Lower lobe of right lung (tissue), 2 donors: ENCODE data around the gene KBTBD6. TPM values are rescaled to one million over a fixed set of nuclear protein-coding genes. Genes with fewer than 3 reads are reported as not detected.
"Not testable (repeated sequence)": the region's sequence is repeated elsewhere in the genome, so short reads cannot be mapped to it uniquely, and the experiment has no call there.

ENCODE experiments used
- ATAC-seq, 2 donors: fragments of 200-7000 bp; cut with Tn5 transposase; one replicate each; pipeline ENCODE4 v1.9.1; 2020 to 2022; ENCODE audit warnings: mild to moderate bottlenecking in 2 of 2, moderate library complexity in 2 of 2
- DNase-seq: peaks from one replicate; pipeline ENCODE4 v3.0.0-alpha.2; 2020
- H3K27ac ChIP-seq: fragments of 200-600 bp; one replicate; pipeline ENCODE4 v1.8.0; 2022
- H3K27me3 ChIP-seq: fragments of 200-600 bp; one replicate; pipeline ENCODE4 v1.8.0; 2022; ENCODE audit warnings: low read depth
- H3K36me3 ChIP-seq: fragments of 200-600 bp; one replicate; pipeline ENCODE4 v1.8.0; 2022; ENCODE audit warnings: mild to moderate bottlenecking
- H3K4me1 ChIP-seq: fragments of 200-600 bp; one replicate; pipeline ENCODE4 v1.8.0; 2022
- H3K4me3 ChIP-seq: fragments of 200-600 bp; one replicate; pipeline ENCODE4 v1.8.0; 2022; ENCODE audit warnings: mild to moderate bottlenecking
- H3K9me3 ChIP-seq: fragments of 200-600 bp; one replicate; pipeline ENCODE4 v1.8.0; 2022
- CTCF ChIP-seq: fragments of 200-600 bp; IDR thresholded peaks from one replicate; pipeline ENCODE4 v1.8.0; 2022; ENCODE audit warnings: antibody characterized with exemption, mild to moderate bottlenecking
- intact Hi-C: fragments of 100-400 bp; cut with DNase I; formaldehyde crosslinking; loops from one replicate; pipeline ENCODE4 v1.11.0; 2022
- long read RNA-seq: library from polyadenylated mRNA; unstranded; transcript quantifications from one replicate; pipeline ENCODE4 v2.0.0, GENCODE V29; 2021
- total RNA-seq: library from RNA; stranded (reverse); fragmentation: NEBNext Ultra II Directional; extraction: Animal tissue kit (Norgen Biotek cat#: 25700); gene quantifications from one replicate; pipeline ENCODE4 v1.2.1, GENCODE V29; 2021
- donor health status: DM: no; HTN: yes; CAD: no; lungs with severe emphysema.

The KBTBD6 gene, protein sequence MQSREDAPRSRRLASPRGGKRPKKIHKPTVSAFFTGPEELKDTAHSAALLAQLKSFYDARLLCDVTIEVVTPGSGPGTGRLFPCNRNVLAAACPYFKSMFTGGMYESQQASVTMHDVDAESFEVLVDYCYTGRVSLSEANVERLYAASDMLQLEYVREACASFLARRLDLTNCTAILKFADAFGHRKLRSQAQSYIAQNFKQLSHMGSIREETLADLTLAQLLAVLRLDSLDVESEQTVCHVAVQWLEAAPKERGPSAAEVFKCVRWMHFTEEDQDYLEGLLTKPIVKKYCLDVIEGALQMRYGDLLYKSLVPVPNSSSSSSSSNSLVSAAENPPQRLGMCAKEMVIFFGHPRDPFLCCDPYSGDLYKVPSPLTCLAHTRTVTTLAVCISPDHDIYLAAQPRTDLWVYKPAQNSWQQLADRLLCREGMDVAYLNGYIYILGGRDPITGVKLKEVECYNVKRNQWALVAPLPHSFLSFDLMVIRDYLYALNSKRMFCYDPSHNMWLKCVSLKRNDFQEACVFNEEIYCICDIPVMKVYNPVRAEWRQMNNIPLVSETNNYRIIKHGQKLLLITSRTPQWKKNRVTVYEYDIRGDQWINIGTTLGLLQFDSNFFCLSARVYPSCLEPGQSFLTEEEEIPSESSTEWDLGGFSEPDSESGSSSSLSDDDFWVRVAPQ
- total RNA-seq, result 6.0 TPM
- long read RNA-seq, full-length matches to known transcripts, result 10 of 10 reads
- long read RNA-seq, partial matches to known transcripts, result 0 of 10 reads
- long read RNA-seq, other reads (novel, unspliced or antisense), result 0 of 10 reads

- intact Hi-C loops, result no loop called here
- peak; percentile 99 to 100 for ATAC-seq
- H3K36me3 ChIP-seq, result no peaks in the 10 kb centered on the region
Measured at GRCh38 chr13:41132512-41133152, at the start of gene KBTBD6. Gene KBTBD6 (minus strand): TSS chr13:41132802. CDS start chr13:41132511, 291 bp downstream.

GRCh38 chr13:41182231-41182630 lies 49.6 kb upstream of the KBTBD6 start:
- no peak for DNase-seq
- no peaks in the 10 kb centered on the region for H3K4me1 ChIP-seq
- H3K4me3 ChIP-seq, result no peak overlapping the region
- H3K36me3 ChIP-seq, result no peaks in the 10 kb centered on the region
- TF ChIP-seq CTCF, result no peak
- intact Hi-C loops, result no loop called here
- H3K27ac ChIP-seq, result no peak overlapping the region
- H3K9me3 ChIP-seq, result no peaks in the 10 kb centered on the region
- ATAC-seq, result no peak
- no peaks in the 10 kb centered on the region for H3K27me3 ChIP-seq

More at GRCh38 chr13:41132512-41133152, at the start of gene KBTBD6:
- peak; percentile 98 for DNase-seq
- peak within 1 kb of the TSS; percentile 73 for H3K4me3 ChIP-seq
- H3K4me1 ChIP-seq, result peaks cover 26% of the 10 kb centered on the region
- H3K27ac ChIP-seq, result peak within 1 kb of the TSS; percentile 68
- no peaks in the 10 kb centered on the region for H3K27me3 ChIP-seq
- H3K9me3 ChIP-seq, result no peaks in the 10 kb centered on the region
- TF ChIP-seq CTCF, result no peak

DNA sequence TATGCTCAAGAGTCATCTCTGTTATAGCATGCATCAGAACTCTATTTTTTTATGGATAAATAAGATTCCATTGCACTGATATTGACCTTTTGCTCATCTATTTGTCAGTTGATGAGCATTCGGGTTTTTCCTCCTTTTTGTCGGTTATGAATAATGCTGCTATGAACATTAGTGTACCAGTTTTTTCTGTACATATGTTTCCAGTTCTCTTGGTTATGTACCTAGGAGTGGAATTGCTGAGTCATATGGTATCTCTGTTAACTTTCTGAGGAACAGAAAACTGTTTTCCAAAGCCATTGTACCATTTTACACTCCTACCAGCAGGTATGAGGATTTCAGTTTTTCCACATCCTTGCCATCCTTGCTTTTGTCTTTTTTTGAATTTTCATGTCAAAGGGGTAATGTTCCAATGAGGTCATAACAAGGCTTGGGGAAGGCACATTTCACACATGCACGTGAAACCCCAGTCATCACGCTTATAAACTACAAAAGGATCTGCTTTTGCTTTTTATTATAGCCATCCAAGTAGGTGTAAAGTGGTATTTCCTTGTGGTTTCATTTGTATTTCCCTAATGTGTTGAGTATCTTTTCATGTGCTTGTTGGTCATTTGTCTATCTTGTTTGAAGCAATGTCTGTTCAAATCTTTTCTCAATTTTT lies 47.1 kb upstream of the KBTBD6 start:
- intact Hi-C loops, result no loop called here
- no peaks in the 10 kb centered on the region for H3K27me3 ChIP-seq
- H3K4me3 ChIP-seq, result no peak overlapping the region
- H3K27ac ChIP-seq, result no peak overlapping the region
- no peaks in the 10 kb centered on the region for H3K4me1 ChIP-seq
- ATAC-seq (no peak), DNase-seq (no peak)
- TF ChIP-seq CTCF, result no peak
- H3K9me3 ChIP-seq, result no peaks in the 10 kb centered on the region
- no peaks in the 10 kb centered on the region for H3K36me3 ChIP-seq

DNA sequence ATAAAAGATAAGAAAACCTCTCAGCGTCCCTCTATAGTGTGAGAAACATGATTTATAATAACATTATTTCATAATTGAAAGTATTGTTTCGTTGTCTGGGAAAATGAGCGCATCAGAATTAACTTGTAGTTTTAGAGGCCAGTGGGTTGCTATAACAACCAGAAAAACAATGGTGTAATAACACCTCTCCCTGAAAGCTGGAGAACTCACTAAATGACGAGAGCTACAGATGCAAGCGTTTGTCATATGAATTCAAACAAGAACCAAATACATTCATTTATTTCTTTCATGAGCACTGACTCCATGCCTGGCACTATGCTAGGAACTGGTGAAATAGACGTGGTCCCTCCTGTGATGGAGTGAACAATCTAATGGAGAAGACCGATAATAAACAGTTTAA lies 45.4 kb upstream of the KBTBD6 start:
- no peak for DNase-seq
- TF ChIP-seq CTCF, result no peak
- no peak overlapping the region for H3K4me3 ChIP-seq
- no peaks in the 10 kb centered on the region for H3K4me1 ChIP-seq
- no peaks in the 10 kb centered on the region for H3K27me3 ChIP-seq
- peak; percentile 63 to 81 for ATAC-seq
- H3K9me3 ChIP-seq, result no peaks in the 10 kb centered on the region
- intact Hi-C loops, result no loop called here
- H3K27ac ChIP-seq, result peak overlapping the region; percentile 53
- H3K36me3 ChIP-seq, result no peaks in the 10 kb centered on the region

DNA sequence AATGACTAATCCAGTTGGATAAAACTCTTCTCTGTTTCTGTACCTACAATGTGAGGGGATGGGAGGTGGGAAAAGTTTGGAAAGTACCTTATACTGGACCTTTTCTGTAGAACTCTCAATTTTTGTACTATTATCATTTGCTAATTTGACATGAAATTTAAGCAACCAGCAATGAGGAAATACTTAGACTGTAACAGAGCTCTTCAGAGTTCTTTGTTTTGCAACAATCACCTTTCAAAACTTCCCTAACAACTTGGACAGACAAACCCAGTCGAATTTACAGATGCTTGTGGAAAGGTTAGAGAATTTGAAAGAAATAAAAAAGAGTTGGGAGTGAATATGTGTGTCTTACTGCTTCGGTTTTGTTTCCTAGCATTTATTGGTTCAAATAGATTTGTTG lies 45.0 kb upstream of the KBTBD6 start:
- peak; percentile 57 to 63 for ATAC-seq

GRCh38 chr13:41175576-41175975 lies 43.0 kb upstream of the KBTBD6 start:
- H3K27me3 ChIP-seq, H3K9me3 ChIP-seq, DNase-seq, H3K27ac ChIP-seq, H3K4me1 ChIP-seq, intact Hi-C loops, ATAC-seq, H3K4me3 ChIP-seq, H3K36me3 ChIP-seq: not testable (repeated sequence)

More for the DNA sequence above, 45.0 kb upstream of the KBTBD6 start:
- H3K27me3 ChIP-seq, result no peaks in the 10 kb centered on the region
- H3K4me1 ChIP-seq, result no peaks in the 10 kb centered on the region
- intact Hi-C loops, result no loop called here
- no peaks in the 10 kb centered on the region for H3K9me3 ChIP-seq
- H3K4me3 ChIP-seq, result no peak overlapping the region
- no peaks in the 10 kb centered on the region for H3K36me3 ChIP-seq
- peak overlapping the region; percentile 53 for H3K27ac ChIP-seq
- TF ChIP-seq CTCF, result no peak
- DNase-seq, result no peak
